M059J (cell line): ENCODE measurements around the gene SUMO2. TPM values are rescaled to one million over a fixed set of nuclear protein-coding genes. Genes with fewer than 3 reads are reported as not detected.

Experiments used
- DNase-seq: peaks from one replicate; pipeline ENCODE4 v3.0.0-alpha.2; 2012; ENCODE audit warnings: low read depth
- total RNA-seq: library from RNA; depleted of rRNA; stranded (reverse); fragments of >200 nt; shearing (Covaris generic); gene quantifications from 2 replicates; pipeline ENCODE4 v1.2.3, GENCODE V29; 2014; rRNA removed

Gene SUMO2
- total RNA-seq, 1 experiment from 2014 or later: 170 TPM

DNA sequence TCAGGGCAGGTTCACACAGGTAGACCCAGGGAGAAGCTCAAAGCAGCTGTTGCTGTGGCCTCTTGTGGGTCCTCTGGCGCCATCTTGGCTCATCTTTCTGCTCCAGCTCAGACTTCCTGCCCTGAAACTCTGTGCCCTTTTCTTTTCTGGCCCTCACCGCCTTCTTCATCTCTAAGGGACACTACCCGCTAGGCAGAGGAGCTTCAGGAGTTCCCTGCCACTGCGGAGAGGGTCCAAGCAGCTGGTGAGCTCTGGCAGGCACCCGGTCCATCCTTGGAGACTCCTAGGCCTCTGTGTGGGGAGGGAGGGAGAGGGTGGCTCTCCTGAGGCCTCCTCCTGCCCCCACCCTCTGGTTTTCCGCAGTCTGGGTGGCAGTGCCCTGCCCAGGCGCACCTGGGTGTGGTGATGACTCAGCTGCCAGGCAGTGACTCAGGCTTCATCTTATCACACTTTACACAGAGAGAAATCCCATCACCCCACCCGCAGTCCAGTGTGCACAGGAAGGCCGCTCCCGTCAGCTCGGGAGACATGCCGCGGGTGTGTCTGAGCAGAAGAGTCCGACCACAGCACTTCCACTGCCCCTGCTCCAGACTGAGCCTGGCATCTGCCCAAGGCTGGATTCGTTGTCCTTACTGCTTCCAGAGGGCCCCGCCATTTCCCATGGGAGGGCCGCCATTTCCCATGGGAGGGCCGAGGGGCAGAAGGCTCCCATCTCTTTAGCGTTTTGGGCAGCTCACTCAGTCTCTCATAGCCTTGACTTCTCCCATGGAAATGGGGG lies 58.5 kb downstream of the SUMO2 start:
- DNase-seq: peak; percentile 96

DNA sequence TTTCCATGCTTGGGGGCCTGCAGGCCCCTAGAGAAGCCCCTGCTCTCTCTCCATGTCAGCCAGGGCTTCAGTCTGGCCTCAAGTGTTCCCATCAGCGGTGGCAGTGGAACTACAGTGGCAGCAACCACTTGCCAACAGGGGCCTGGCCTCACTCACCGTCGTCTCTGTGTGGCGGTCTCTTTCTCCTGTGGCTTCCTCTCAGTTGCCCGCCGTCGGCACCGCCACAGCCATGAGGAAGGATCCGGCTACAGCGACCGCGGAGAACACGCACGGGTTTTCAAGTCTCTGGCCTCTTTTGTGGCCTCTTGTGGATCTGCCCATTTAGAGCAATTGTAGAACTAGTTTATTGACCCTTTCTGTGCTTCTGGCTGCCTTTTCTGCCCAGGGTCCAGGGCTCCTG lies 64.5 kb downstream of the SUMO2 start:
- DNase-seq: no peak

DNA sequence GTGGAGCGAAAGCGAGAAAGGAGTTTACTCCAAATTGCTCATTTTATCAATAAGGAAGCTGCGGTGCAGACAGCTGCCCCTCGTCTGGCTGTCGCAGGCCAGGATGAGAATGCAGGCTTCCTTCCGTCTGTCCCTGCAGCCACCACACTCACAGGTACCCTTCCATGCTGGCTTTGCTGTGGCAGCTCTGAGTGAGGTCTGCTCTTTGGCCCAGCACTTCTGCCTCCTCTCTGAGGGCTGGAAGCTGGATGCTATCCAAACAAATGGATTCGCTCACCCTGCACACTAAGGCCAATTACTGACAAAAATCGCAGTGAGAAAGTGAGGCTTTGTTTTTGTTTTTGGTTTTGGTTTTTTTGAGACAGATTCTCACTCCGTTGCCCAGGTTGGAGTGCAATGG lies 66.0 kb downstream of the SUMO2 start:
- DNase-seq: no peak

Other genes starting within 250 kb of the SUMO2 start
- not detected in 2 replicates for gene OTOP3, start 247.1 kb downstream of the SUMO2 start, total RNA-seq
- gene HID1, start 210.2 kb downstream of the SUMO2 start, total RNA-seq: 0.39 TPM in 1 of 2 replicates, not detected in the other
- 7.0 and 13.6 TPM in 2 replicates for gene CDR2L, start 195.3 kb downstream of the SUMO2 start, total RNA-seq
- gene MRPL58, start 170.3 kb downstream of the SUMO2 start, total RNA-seq: 55.7 and 65.0 TPM in 2 replicates
- gene ATP5PD, start 136.0 kb downstream of the SUMO2 start, total RNA-seq: 440 and 491 TPM in 2 replicates
- 18.9 and 25.1 TPM in 2 replicates for gene KCTD2, start 135.7 kb downstream of the SUMO2 start, total RNA-seq
- gene SLC16A5, start 95.0 kb downstream of the SUMO2 start, total RNA-seq: 0.07 TPM in 1 of 2 replicates, not detected in the other
- gene ARMC7, start 73.0 kb downstream of the SUMO2 start, total RNA-seq: 4.8 and 6.1 TPM in 2 replicates
- gene NT5C, start 51.2 kb downstream of the SUMO2 start, total RNA-seq: 28.7 and 39.4 TPM in 2 replicates
- gene JPT1, start 28.4 kb downstream of the SUMO2 start, total RNA-seq: 360 and 365 TPM in 2 replicates
- gene NUP85, start 22.7 kb upstream of the SUMO2 start, total RNA-seq: 42.4 and 45.4 TPM in 2 replicates
- gene GGA3, start 78.6 kb upstream of the SUMO2 start, total RNA-seq: 10.2 and 18.1 TPM in 2 replicates
- gene MRPS7, start 78.9 kb upstream of the SUMO2 start, total RNA-seq: 36.4 and 44.7 TPM in 2 replicates
- 14.3 and 19.4 TPM in 2 replicates for gene MIF4GD, start 88.3 kb upstream of the SUMO2 start, total RNA-seq
- 6.7 and 12.5 TPM in 2 replicates for gene SLC25A19, start 106.5 kb upstream of the SUMO2 start, total RNA-seq
- gene GRB2, start 222.7 kb upstream of the SUMO2 start, total RNA-seq: 77.5 and 109 TPM in 2 replicates